HG02970 (cell line): ENCODE data around the gene GRB7.

Experiments used
- ATAC-seq: cut with Tn5 transposase; IDR thresholded peaks from one replicate; pipeline ENCODE4 v1.9.1; 2021; ENCODE audit warnings: mild to moderate bottlenecking, moderate library complexity, moderate number of reproducible peaks; ENCODE audit not compliant: unreplicated experiment, low FRiP score

Gene GRB7

GRCh38 chr17:39794249-39794970 lies 56.7 kb downstream of the GRB7 start:
- ATAC-seq, result peak; percentile 72
